Fibroblast of lung (primary cell): ENCODE data around the gene OPA3. TPM values are rescaled to one million over a fixed set of nuclear protein-coding genes. Genes with fewer than 3 reads are reported as not detected.

Experiments used
- DNase-seq, 2 donors: peaks; one replicate each; pipeline versions ENCODE4 v3.0.0 to v3.0.0-alpha.2; 2010; ENCODE audit warnings: low read depth in 2 of 2
- H2AFZ ChIP-seq: 2 replicates; pipeline ENCODE4 v1.5.1; 2012; ENCODE audit warnings: low read length, control low read depth, inconsistent platforms
- H3K27ac ChIP-seq: 2 replicates; pipeline ENCODE4 v1.5.1; 2011; ENCODE audit warnings: low read length, control low read depth; ENCODE audit not compliant: insufficient read depth
- H3K27me3 ChIP-seq: 2 replicates; pipeline ENCODE4 v1.5.1; 2011; ENCODE audit warnings: mild to moderate bottlenecking, low read length; ENCODE audit not compliant: control insufficient read depth, insufficient read depth
- H3K36me3 ChIP-seq: 2 replicates; pipeline ENCODE4 v1.5.1; 2011; ENCODE audit warnings: low read length; ENCODE audit not compliant: control insufficient read depth, insufficient read depth
- H3K4me1 ChIP-seq: 2 replicates; pipeline ENCODE4 v1.5.1; 2011; ENCODE audit warnings: low read length; ENCODE audit not compliant: control insufficient read depth, insufficient read depth; ENCODE audit errors: extremely low read depth
- H3K4me2 ChIP-seq: 2 replicates; pipeline ENCODE4 v1.5.1; 2011; ENCODE audit warnings: low read length, control low read depth; ENCODE audit not compliant: insufficient read depth; ENCODE audit errors: extremely low read depth
- H3K4me3 ChIP-seq, 4 experiments: fragments of 200-600 bp in 1 of 4; sonication (generic) in 1 of 4; replicated peaks in 1 of 4; 2 replicates each; pipeline ENCODE4 v1.5.1; 2011 to 2016; ENCODE audit warnings: low read length in 4 of 4, low read depth in 3 of 4, mild to moderate bottlenecking in 3 of 4, control low read depth in 2 of 4, inconsistent platforms in 1 of 4, mixed read lengths in 1 of 4; ENCODE audit not compliant: insufficient read depth in 1 of 4; ENCODE audit errors: control extremely low read depth in 1 of 4
- H3K79me2 ChIP-seq: 2 replicates; pipeline ENCODE4 v1.5.1; 2012; ENCODE audit warnings: mild to moderate bottlenecking, low read length, inconsistent platforms; ENCODE audit not compliant: control insufficient read depth, insufficient read depth
- H3K9ac ChIP-seq: 2 replicates; pipeline ENCODE4 v1.5.1; 2011; ENCODE audit warnings: mild to moderate bottlenecking, low read length, control low read depth; ENCODE audit not compliant: insufficient read depth
- H3K9me3 ChIP-seq: 2 replicates; pipeline ENCODE4 v1.5.1; 2012; ENCODE audit warnings: low read depth, low read length; ENCODE audit not compliant: control insufficient read depth, insufficient read depth
- H4K20me1 ChIP-seq: 2 replicates; pipeline ENCODE4 v1.5.1; 2011; ENCODE audit warnings: low read length; ENCODE audit not compliant: control insufficient read depth, insufficient read depth; ENCODE audit errors: extremely low read depth
- EZH2 ChIP-seq: IDR thresholded peaks from 2 replicates; pipeline ENCODE4 v1.5.1; 2012; ENCODE audit warnings: low read length, control low read depth, mild to moderate bottlenecking; ENCODE audit errors: missing control alignments
- polyA plus RNA-seq, 2 donors: library from polyadenylated mRNA; depleted of rRNA in 1 of 2; stranded (reverse) in 1 of 2; unstranded in 1 of 2; fragments of >200 nt; gene quantifications; 2 replicates each; pipeline ENCODE4 v1.2.1, GENCODE V29; 2011 to 2012; ENCODE audit warnings: missing spikeins in 1 of 2
- total RNA-seq: library from RNA; depleted of rRNA; stranded (reverse); fragments of >200 nt; gene quantifications from 2 replicates; pipeline ENCODE4 v1.2.1, GENCODE V29; 2014
- TF ChIP-seq, protein P1 (sequence below), 2 donors: IDR thresholded peaks in 1 of 2; conservative IDR thresholded peaks in 1 of 2; 1 replicate in 1 of 2; 2 replicates in 1 of 2; pipeline ENCODE4 v1.5.1; 2011 to 2012; ENCODE audit warnings: low read length in 2 of 2, control low read depth in 1 of 2, inconsistent platforms in 1 of 2, low read depth in 1 of 2, mild to moderate bottlenecking in 1 of 2

Gene OPA3
- total and polyA plus RNA-seq, 2 donors (not counting 1 experiment from before 2014, with no cell fraction given) = 3.8 to 8.3 TPM

DNA sequence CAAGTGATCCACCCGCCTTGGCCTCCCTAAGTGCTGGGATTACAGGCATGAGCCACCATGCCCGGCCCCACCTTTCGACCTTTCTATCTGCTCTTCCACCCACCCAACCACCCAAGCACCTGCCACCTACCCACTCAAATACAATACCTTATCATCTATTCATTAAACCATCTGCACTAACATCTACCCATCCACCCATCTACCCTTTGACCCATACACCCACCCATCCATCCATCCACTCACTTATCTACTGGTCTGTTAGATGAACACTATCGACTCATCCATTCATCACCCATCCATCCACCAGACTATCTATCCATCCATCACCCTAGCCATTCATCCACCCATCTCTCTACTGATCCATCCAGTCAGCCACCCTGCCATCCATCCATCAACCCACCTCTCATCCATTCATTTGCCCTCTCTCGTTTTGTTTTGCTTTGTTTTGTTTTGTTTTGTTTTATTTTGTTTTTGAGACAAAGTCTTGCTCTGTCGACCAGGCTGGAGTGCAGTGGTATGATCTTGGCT, 37.4 kb upstream of the OPA3 start:
- no peak overlapping the region for H3K4me2 ChIP-seq
- no peak overlapping the region for H3K4me3 ChIP-seq
- no peaks in the 10 kb centered on the region for H3K9me3 ChIP-seq
- H3K27ac ChIP-seq = no peak overlapping the region
- H3K79me2 ChIP-seq = no peaks in the 10 kb centered on the region
- no peak overlapping the region for H2AFZ ChIP-seq
- H3K36me3 ChIP-seq = peaks cover 15% of the 10 kb centered on the region
- H4K20me1 ChIP-seq = no peaks in the 10 kb centered on the region
- no peak for DNase-seq
- no peaks in the 10 kb centered on the region for H3K27me3 ChIP-seq
- TF ChIP-seq, protein P1, sequence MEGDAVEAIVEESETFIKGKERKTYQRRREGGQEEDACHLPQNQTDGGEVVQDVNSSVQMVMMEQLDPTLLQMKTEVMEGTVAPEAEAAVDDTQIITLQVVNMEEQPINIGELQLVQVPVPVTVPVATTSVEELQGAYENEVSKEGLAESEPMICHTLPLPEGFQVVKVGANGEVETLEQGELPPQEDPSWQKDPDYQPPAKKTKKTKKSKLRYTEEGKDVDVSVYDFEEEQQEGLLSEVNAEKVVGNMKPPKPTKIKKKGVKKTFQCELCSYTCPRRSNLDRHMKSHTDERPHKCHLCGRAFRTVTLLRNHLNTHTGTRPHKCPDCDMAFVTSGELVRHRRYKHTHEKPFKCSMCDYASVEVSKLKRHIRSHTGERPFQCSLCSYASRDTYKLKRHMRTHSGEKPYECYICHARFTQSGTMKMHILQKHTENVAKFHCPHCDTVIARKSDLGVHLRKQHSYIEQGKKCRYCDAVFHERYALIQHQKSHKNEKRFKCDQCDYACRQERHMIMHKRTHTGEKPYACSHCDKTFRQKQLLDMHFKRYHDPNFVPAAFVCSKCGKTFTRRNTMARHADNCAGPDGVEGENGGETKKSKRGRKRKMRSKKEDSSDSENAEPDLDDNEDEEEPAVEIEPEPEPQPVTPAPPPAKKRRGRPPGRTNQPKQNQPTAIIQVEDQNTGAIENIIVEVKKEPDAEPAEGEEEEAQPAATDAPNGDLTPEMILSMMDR (conservative IDR thresholded peaks at IDR 0.05 in 1 of 2, IDR thresholded peaks at IDR 0.05 in 1 of 2; ENCODE audit: low read depth in 1 of 2, low read length in 2 of 2) = no peak
- no peak for TF ChIP-seq EZH2
- H3K4me1 ChIP-seq = no peaks in the 10 kb centered on the region
- H3K9ac ChIP-seq = no peak overlapping the region

- H3K4me3 ChIP-seq = no peak overlapping the region
- TF ChIP-seq, protein P1 (conservative IDR thresholded peaks at IDR 0.05 in 1 of 2, IDR thresholded peaks at IDR 0.05 in 1 of 2; ENCODE audit: low read depth in 1 of 2, low read length in 2 of 2) = no peak
- no peak for TF ChIP-seq EZH2
- no peak for DNase-seq
- H4K20me1 ChIP-seq = no peaks in the 10 kb centered on the region
- H3K27me3 ChIP-seq = no peaks in the 10 kb centered on the region
- no peak overlapping the region for H3K27ac ChIP-seq
- H3K36me3 ChIP-seq = peaks cover 19% of the 10 kb centered on the region
- H3K9ac ChIP-seq = no peak overlapping the region
- no peaks in the 10 kb centered on the region for H3K79me2 ChIP-seq
- no peak overlapping the region for H2AFZ ChIP-seq
- no peaks in the 10 kb centered on the region for H3K4me1 ChIP-seq
- H3K9me3 ChIP-seq = no peaks in the 10 kb centered on the region
- no peak overlapping the region for H3K4me2 ChIP-seq
Measured at GRCh38 chr19:45621389-45621788, 36.8 kb upstream of the OPA3 start.

DNA sequence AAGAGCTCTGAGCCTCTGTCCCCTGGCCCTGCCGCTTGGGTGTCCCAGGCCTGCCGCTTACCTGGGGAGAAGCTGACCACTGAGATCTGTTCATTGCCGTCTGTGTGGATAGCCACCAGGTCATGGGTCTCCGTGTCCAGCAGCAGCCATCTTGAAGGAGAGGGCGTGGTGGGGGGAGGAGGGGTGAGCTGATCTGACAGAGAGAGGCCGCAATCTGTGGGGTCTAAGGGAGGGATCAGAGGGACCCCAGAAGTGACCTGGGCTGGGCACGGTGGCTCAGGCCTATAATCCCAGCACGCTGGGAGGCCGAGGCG, 32.1 kb upstream of the OPA3 start:
- H3K9me3 ChIP-seq = no peaks in the 10 kb centered on the region
- H3K27ac ChIP-seq = no peak overlapping the region
- TF ChIP-seq, protein P1 (conservative IDR thresholded peaks at IDR 0.05 in 1 of 2, IDR thresholded peaks at IDR 0.05 in 1 of 2; ENCODE audit: low read depth in 1 of 2, low read length in 2 of 2) = no peak
- no peak for TF ChIP-seq EZH2
- H3K79me2 ChIP-seq = no peaks in the 10 kb centered on the region
- H3K36me3 ChIP-seq = peaks cover 27% of the 10 kb centered on the region
- DNase-seq = no peak
- H3K4me3 ChIP-seq = no peak overlapping the region
- no peak overlapping the region for H3K4me2 ChIP-seq
- peaks cover 6% of the 10 kb centered on the region for H3K4me1 ChIP-seq
- H2AFZ ChIP-seq = no peak overlapping the region
- H4K20me1 ChIP-seq = no peaks in the 10 kb centered on the region
- H3K27me3 ChIP-seq = no peaks in the 10 kb centered on the region
- no peak overlapping the region for H3K9ac ChIP-seq
